Measurements from ENCODE around the gene NKD2.

DNA sequence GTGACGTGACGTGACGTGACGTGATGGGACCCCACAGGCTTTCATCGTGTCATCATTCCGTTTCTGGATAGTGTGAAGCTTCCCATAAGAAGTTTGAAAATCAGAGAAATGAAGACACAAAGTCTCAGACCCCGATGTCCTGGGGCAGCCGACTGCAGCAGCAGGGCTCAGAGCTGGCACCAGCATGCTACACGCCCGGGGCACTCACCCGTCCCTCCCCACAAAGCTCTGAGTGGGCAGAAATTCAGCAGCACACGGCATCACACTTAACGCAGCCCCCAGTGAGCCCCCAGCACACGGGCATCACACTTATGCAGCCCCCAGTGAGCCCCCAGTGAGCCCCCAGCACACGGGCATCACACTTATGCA is 61.1 kb downstream of the NKD2 start:
- TF ChIP-seq, protein P1, sequence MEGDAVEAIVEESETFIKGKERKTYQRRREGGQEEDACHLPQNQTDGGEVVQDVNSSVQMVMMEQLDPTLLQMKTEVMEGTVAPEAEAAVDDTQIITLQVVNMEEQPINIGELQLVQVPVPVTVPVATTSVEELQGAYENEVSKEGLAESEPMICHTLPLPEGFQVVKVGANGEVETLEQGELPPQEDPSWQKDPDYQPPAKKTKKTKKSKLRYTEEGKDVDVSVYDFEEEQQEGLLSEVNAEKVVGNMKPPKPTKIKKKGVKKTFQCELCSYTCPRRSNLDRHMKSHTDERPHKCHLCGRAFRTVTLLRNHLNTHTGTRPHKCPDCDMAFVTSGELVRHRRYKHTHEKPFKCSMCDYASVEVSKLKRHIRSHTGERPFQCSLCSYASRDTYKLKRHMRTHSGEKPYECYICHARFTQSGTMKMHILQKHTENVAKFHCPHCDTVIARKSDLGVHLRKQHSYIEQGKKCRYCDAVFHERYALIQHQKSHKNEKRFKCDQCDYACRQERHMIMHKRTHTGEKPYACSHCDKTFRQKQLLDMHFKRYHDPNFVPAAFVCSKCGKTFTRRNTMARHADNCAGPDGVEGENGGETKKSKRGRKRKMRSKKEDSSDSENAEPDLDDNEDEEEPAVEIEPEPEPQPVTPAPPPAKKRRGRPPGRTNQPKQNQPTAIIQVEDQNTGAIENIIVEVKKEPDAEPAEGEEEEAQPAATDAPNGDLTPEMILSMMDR (IDR thresholded peaks at IDR 0.05), result no peak
- TF ChIP-seq POLR2A (IDR thresholded peaks at IDR 0.05), result no peak
